Activated T-cell treated with anti-CD3 and anti-CD28 coated beads, Interleukin-2, amount 50 U/mL, for 4 hours (primary cell): Measurements from ENCODE around the gene TAGLN3. TPM values are rescaled to one million over a fixed set of nuclear protein-coding genes. Genes with fewer than 3 reads are reported as not detected.

ENCODE experiments used
- ATAC-seq, 2 donors: fragments of 200-7000 bp; cut with Tn5 transposase; one replicate each; pipeline ENCODE4 v1.10.0; 2021
- DNase-seq: peaks from one replicate; pipeline ENCODE4 v3.0.0-alpha.2; 2020
- H3K27me3 Mint-ChIP-seq: one replicate; pipeline ENCODE4 v1.8.0; 2021; ENCODE audit warnings: low read depth, mixed read lengths
- H3K36me3 Mint-ChIP-seq: one replicate; pipeline ENCODE4 v1.8.0; 2022; ENCODE audit warnings: mixed read lengths; ENCODE audit not compliant: insufficient read depth
- H3K4me1 Mint-ChIP-seq: one replicate; pipeline ENCODE4 v1.8.0; 2021; ENCODE audit warnings: low read depth, mixed read lengths
- H3K4me3 Mint-ChIP-seq: one replicate; pipeline ENCODE4 v1.8.0; 2021; ENCODE audit warnings: mild to moderate bottlenecking, moderate library complexity, mixed read lengths
- H3K9me3 Mint-ChIP-seq: one replicate; pipeline ENCODE4 v1.8.0; 2021; ENCODE audit warnings: mixed read lengths
- total RNA-seq, 3 donors: library from RNA; stranded (reverse); gene quantifications; one replicate each; pipeline ENCODE4 v1.2.1, GENCODE V29; 2021

TAGLN3 gene
- total RNA-seq, 3 donors from 2014 or later, result 1.8 to 3.4 (median 2.2) TPM

DNA sequence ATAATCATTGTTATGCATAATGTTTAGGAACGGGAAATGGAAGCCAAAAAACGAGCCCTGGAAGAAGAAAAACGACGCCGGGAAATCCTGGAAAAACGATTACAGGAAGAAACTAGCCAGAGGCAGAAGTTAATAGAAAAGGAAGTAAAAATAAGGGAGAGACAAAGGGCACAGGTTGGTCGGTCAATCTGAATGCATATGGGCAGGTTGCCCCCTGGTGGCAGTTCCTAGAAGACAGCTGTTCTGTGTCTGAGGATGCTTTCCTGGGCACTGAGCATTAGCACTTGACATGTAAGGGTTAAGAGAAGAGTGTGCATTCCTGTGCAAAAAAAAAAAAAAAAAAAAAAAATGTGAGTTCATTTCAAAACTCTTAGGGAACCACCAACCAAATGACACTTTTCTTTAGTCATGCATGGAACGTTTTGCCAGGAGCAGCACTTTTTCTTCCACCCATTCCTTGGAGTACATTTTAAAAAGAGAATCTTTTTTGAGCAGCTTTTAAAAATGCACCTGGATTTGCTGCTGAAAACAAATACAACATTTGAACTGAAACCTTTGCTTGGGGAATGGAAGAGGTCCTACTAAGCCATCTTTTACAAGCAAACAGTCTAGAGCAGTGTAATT lies 31.0 kb upstream of the TAGLN3 start:
- ATAC-seq, result peak; percentile 74 to 78
- Mint-ChIP-seq H3K4me1 (peaks cover 17% of the 10 kb centered on the region), H3K4me3 (no peak overlapping the region), H3K27me3 (no peaks in the 10 kb centered on the region), H3K36me3 (no peaks in the 10 kb centered on the region), H3K9me3 (no peaks in the 10 kb centered on the region)
- peak; percentile 81 for DNase-seq

DNA sequence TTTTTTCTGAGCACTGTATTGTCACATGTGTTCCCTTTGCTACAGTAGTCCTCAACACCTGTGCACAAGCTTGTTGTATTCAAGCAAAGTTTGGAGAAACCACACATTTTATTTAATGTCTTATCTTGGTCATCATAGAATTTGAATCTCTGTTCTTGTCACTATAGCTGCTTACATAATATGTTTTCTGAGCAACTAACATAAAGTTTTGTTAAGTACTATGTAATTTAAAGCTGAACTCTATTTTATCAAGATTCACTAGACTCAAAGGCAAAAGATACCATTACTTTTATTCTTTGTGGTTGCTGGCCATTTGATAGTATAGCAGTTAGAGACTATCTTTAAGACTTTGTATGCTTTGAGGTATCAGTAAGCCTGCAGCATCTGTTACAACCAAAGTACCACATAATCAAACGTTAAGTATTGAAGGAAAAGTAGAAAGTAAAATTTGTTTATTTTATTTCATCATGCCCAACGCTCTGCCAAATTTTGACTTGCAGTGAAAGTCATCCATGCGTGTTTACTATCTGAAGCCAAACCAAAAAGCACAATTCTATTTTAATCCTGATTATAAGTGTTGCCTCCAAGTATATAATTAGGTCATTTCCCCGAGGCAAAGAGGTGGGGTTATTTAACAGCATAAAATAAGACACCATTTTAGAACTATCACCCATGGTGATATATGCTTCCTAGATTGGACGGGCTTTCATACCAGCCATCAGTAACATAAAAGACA lies 30.2 kb upstream of the TAGLN3 start:
- Mint-ChIP-seq H3K36me3 (no peaks in the 10 kb centered on the region), H3K4me1 (peaks cover 10% of the 10 kb centered on the region), H3K4me3 (no peak overlapping the region), H3K27me3 (no peaks in the 10 kb centered on the region), H3K9me3 (no peaks in the 10 kb centered on the region)
- DNase-seq, result no peak
- ATAC-seq, result no peak

DNA sequence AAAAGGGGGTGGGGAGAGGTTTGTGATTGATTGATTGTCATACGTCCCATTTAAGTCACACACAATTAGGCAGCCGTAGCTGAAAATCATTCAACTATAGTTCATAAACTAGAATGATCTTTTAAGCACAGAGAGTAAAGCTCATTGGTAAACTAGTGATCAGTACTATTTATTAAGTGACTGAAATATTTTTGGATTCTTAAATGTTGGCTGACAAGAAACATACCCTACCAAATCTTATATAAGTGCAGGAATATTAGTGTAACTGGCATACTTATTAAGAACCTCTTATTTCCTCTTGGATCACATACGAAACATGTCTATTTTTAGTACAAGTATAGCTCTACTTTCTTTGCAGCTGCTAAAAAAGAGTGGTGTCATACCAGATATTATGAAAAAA lies 28.3 kb upstream of the TAGLN3 start:
- peaks cover 7% of the 10 kb centered on the region for H3K4me1 Mint-ChIP-seq
- no peaks in the 10 kb centered on the region for H3K9me3 Mint-ChIP-seq
- no peaks in the 10 kb centered on the region for H3K36me3 Mint-ChIP-seq
- H3K27me3 Mint-ChIP-seq, result no peaks in the 10 kb centered on the region
- DNase-seq, result no peak
- no peak overlapping the region for H3K4me3 Mint-ChIP-seq
- no peak for ATAC-seq

DNA sequence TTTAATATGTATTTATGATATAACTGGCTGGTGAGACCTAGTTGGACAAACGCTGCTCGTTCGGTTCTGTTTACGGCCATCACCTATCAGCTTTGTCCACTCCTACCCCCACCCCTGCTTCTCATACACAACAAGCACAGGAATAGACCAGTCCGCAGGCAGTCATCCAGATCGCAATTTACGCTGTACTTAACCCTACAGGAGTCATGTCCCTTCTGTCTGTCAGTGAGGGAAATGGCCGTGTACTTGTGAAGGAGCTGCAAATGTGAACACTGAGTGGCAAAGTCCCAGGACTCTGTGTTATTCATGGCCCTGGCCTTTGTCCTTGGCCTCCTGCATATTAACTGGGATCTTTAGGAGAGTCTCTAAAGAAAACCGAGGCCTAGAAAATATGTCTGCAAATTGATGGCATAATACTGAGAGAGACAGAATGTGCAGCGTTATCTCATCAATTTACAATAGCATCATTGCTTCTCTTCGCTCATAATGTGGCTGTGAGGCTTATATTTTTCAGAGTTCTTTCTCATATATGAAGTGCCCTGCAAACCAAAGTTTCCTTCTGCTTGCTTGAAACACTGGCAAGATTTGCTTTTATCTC lies 27.1 kb upstream of the TAGLN3 start:
- H3K4me1 Mint-ChIP-seq, result peaks cover 7% of the 10 kb centered on the region
- ATAC-seq (no peak), DNase-seq (no peak)
- H3K36me3 Mint-ChIP-seq, result no peaks in the 10 kb centered on the region
- no peak overlapping the region for H3K4me3 Mint-ChIP-seq
- no peaks in the 10 kb centered on the region for H3K9me3 Mint-ChIP-seq
- no peaks in the 10 kb centered on the region for H3K27me3 Mint-ChIP-seq

DNA sequence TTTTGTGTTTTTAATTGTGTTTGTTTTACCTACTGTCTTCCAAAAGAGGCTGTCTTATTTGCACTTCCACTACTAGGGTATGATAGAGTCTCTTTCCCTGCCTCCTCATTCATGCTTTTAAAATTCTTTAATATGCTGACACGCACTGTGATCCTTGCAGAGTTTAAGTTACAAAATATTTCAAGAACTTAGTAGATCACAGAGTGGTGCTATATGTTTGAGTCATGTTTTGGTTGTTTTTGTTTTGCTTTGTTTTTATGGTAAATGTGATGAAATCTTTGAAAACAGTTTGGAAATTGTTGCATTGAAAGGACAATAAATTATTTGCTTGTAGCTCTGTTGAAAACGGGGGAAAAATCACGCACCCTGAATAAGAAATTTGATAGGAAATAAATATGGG lies 25.8 kb upstream of the TAGLN3 start:
- no peaks in the 10 kb centered on the region for H3K27me3 Mint-ChIP-seq
- DNase-seq, result no peak
- H3K4me3 Mint-ChIP-seq, result no peak overlapping the region
- ATAC-seq, result no peak
- H3K36me3 Mint-ChIP-seq, result no peaks in the 10 kb centered on the region
- no peaks in the 10 kb centered on the region for H3K9me3 Mint-ChIP-seq
- peaks cover 1% of the 10 kb centered on the region for H3K4me1 Mint-ChIP-seq

DNA sequence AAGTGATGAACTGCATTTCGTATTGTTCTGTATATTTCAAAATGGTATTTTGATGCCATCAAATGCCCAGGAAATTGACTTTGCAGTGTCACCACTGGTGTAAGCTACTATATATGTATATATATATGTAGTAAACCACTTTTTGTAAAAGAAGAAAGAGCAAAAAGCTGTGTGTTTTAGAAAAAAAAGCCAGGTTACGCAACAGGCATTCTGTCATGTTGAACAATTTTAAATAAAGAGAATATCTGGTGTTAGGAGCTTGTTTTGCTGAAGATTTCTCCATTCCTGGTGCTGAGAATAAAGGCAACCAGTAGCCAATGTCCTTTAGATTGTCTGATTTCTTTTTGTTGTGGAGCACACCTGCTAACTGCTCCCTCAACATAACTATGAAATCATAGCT lies 23.6 kb upstream of the TAGLN3 start:
- DNase-seq (no peak), ATAC-seq (no peak)
- no peaks in the 10 kb centered on the region for H3K36me3 Mint-ChIP-seq
- H3K4me3 Mint-ChIP-seq, result no peak overlapping the region
- H3K4me1 Mint-ChIP-seq, result peaks cover 12% of the 10 kb centered on the region
- no peaks in the 10 kb centered on the region for H3K27me3 Mint-ChIP-seq
- H3K9me3 Mint-ChIP-seq, result no peaks in the 10 kb centered on the region

DNA sequence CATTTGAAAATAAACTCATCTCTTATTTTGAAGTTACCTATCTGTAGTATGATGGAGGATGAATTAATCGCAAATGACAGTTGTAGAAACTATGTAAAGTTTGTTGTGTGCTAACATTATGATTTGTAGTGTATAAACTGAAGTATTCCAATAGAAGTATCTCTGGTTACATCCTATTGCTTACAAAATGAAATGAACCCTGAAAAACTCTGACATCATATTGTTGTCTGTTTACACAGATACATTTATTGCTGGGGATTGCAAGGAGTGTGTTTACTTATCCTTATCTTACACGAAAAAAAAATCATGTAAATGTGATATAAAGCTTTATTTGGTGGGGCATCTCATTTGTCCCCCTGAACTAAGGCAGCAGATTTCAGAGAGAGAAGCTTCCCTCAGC lies 22.5 kb upstream of the TAGLN3 start:
- H3K36me3 Mint-ChIP-seq, result no peaks in the 10 kb centered on the region
- H3K27me3 Mint-ChIP-seq, result no peaks in the 10 kb centered on the region
- H3K4me1 Mint-ChIP-seq, result peaks cover 22% of the 10 kb centered on the region
- DNase-seq (no peak), ATAC-seq (no peak)
- no peak overlapping the region for H3K4me3 Mint-ChIP-seq
- no peaks in the 10 kb centered on the region for H3K9me3 Mint-ChIP-seq

DNA sequence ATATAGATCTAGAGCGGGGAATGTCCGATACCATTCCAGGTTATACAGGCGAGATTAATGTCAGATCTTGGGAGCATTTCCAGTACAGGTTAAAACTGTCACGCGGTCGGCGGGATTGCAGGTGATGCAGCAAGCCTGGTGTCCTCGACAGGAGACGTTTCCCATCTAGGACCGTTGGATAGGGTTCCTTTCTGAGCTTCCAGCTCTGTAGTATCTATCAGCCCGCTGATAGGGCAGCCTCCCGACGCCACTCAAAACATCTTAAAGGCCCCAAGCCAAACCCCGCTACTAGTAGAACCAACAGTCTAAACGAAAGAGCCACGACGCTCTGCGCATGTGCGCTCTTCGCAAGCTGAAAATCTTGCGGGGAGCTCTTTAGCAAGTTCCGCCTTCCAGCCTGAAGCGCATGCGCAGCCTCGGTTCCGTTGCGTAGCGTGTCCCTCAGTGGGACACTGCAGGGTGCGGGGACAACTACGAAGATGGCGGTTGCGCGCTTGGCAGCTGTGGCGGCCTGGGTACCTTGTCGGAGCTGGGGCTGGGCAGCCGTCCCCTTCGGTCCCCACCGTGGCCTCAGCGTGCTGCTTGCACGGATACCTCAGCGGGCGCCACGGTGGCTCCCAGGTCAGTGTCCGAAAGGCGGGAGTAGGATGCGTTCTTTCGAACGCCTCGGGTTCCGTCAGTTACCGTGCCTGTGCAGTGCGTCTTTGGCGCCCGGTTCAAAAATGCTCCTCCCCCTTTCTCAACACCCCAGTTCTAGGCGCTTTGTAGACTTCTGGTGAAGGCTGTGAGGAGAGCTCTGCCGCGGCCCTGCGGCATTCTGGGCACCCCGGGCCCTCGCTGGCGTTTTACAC lies 19.9 kb upstream of the TAGLN3 start, which contains the start of gene ABHD10:
TSS of gene ABHD10 (plus strand) at position 444 of the 851 bp plus-strand sequence. CDS start at position 480, 36 bp downstream.
- H3K27me3 Mint-ChIP-seq, result no peaks in the 10 kb centered on the region
- peaks cover 43% of the 10 kb centered on the region for H3K4me1 Mint-ChIP-seq
- DNase-seq, result peak; percentile 96
- H3K4me3 Mint-ChIP-seq, result peak within 1 kb of the TSS; percentile 91
- H3K36me3 Mint-ChIP-seq, result peaks cover 2% of the 10 kb centered on the region
- H3K9me3 Mint-ChIP-seq, result no peaks in the 10 kb centered on the region
- ATAC-seq, result peak; percentile 96 to 97

DNA sequence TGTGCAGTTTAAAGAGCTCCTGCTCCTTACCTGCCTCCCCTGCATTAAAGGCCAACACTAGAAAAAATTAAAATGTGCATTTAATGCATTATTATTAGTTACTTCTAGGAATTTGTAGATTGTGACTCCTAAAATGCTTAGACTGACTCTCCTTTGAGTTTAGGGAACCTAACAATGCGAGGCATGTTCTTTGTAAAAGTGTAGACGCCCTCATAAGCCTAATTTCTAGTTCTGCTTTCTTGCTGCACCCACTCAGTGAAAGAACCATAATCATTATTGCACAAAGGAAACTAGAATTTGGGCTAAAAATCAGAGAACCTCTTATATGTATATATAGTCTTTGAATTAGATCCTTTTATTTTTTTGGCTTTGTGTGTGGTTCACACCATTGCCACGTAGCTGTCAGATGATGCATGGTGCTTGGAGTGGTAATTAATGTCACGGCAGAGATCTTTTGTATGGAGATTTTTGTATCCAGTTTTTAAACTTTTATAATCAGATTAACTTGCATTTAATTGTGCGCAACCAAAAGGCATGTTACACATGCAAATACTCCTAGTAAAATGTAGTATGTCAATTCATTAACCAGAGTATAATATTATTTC lies 19.2 kb upstream of the TAGLN3 start:
- no peak for DNase-seq
- H3K4me1 Mint-ChIP-seq, result peaks cover 51% of the 10 kb centered on the region
- H3K36me3 Mint-ChIP-seq, result peaks cover 5% of the 10 kb centered on the region
- no peaks in the 10 kb centered on the region for H3K9me3 Mint-ChIP-seq
- peak; percentile 41 to 44 for ATAC-seq
- H3K4me3 Mint-ChIP-seq, result peak overlapping the region; percentile 91
- no peaks in the 10 kb centered on the region for H3K27me3 Mint-ChIP-seq

DNA sequence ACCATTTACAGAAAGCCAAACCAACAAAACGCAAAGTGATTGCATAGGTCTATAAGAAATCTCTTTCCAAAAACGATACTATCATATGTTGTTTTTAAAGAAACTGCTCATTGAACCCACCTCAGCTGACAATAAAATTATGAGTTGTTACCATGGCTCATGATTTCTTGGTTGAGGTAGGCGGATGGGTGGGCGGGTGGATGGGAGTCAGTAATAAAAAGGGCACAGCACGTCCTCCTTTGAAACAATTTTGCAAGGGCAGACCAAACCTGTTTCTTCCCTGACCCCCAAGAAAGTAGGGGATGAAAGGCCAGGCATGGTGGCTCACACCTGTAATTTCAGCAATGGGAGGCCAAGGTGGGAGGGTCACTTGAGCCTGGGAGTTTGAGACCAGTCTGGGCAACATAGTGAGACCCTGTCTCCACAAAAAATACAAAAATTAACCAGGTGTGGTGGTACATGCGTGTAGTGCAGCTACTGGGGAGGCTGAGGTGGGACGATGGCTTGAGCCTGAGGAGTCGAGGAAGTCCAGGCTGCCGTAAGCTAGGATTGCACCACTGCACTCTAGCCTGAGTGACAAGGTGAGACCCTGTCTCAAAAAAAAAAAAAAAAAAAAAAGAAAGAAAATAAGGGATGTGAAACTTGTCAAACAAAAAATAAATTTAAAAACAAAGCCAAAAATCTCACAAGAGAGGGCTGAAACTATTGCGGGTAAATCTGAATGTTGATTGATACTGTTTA lies 17.8 kb upstream of the TAGLN3 start:
- H3K27me3 Mint-ChIP-seq, result no peaks in the 10 kb centered on the region
- H3K4me3 Mint-ChIP-seq, result peak overlapping the region; percentile 91
- DNase-seq (peak; percentile 41), ATAC-seq (no peak)
- H3K36me3 Mint-ChIP-seq, result peaks cover 13% of the 10 kb centered on the region
- no peaks in the 10 kb centered on the region for H3K9me3 Mint-ChIP-seq
- H3K4me1 Mint-ChIP-seq, result peaks cover 64% of the 10 kb centered on the region

DNA sequence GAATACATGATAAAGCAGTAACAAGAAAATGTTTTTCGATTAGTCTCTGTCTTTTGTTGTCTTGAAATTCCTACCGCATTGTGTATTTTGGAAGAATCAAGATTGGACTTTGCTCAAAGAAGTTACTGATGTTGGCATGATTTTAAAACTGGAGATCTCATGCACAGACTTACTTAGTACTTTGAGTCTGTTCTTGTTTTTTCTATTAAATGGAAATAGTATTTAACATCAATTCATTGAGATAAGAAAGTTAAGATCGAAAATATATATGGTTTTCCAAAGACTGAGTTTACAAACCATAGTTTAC lies 17.3 kb upstream of the TAGLN3 start:
- H3K4me1 Mint-ChIP-seq, result peaks cover 65% of the 10 kb centered on the region
- H3K36me3 Mint-ChIP-seq, result peaks cover 13% of the 10 kb centered on the region
- ATAC-seq, result no peak

DNA sequence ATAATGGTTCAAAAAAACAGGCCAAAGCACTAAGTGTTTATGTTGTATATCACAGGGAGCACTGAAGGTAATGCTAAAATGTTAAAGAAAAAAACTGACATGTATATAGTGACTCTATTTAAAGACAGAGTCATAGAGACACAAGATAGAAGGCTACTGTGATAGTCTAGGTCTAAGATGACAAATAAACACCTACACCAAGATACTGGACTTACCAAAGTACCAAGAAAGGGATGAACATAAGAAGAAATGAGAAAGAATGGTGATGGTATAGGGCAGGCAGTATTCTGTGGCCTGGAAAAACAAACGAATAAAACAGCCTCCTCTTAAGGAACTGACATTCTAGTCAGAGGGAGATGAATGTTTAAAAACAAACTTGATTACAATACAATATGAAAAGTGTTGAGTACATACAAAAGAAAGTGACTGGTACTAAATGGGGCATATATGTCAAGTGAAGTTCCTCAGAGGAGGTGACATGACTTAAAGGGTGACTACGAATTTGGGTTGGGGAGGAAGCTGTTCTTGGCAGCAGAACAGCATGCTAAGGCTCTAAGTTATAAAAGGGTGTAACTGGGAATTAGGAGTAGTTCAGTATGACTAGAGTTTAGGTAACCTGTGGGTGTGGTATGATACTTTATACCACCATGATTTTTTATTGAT lies 14.0 kb upstream of the TAGLN3 start:
- DNase-seq (no peak), ATAC-seq (peak; percentile 42 to 55)
- no peaks in the 10 kb centered on the region for H3K27me3 Mint-ChIP-seq
- no peaks in the 10 kb centered on the region for H3K9me3 Mint-ChIP-seq
- no peak overlapping the region for H3K4me3 Mint-ChIP-seq
- peaks cover 72% of the 10 kb centered on the region for H3K4me1 Mint-ChIP-seq
- H3K36me3 Mint-ChIP-seq, result peaks cover 29% of the 10 kb centered on the region

More for the DNA sequence above, 17.3 kb upstream of the TAGLN3 start:
- H3K4me3 Mint-ChIP-seq, result peak overlapping the region; percentile 29
- no peaks in the 10 kb centered on the region for H3K27me3 Mint-ChIP-seq
- H3K9me3 Mint-ChIP-seq, result no peaks in the 10 kb centered on the region
- DNase-seq, result no peak

DNA sequence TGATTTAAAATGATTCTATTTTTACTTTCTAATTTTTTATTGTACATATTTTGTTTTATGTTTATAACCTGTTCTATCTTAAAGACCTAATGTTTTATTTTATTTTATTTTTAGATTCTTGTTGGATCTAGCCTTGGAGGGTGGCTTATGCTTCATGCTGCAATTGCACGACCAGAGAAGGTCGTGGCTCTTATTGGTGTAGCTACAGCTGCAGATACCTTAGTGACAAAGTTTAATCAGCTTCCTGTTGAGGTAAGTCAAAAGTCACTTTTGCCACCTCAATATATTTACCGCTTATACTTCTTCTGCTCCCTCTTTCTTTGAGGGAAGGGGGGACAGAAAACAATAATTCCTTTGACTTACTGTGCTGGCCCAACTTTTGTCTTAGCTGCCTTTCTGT lies 11.9 kb upstream of the TAGLN3 start:
- no peak overlapping the region for H3K4me3 Mint-ChIP-seq
- no peak for DNase-seq
- ATAC-seq, result no peak
- H3K36me3 Mint-ChIP-seq, result peaks cover 34% of the 10 kb centered on the region
- H3K9me3 Mint-ChIP-seq, result no peaks in the 10 kb centered on the region
- H3K27me3 Mint-ChIP-seq, result no peaks in the 10 kb centered on the region
- peaks cover 53% of the 10 kb centered on the region for H3K4me1 Mint-ChIP-seq
